SK-N-SH treated with all-trans-retinoic acid at 6 μM for 48 hours (cell line): ENCODE data around the gene GPR3.

Experiments
- ARNTL ChIP-seq: fragments of 450-650 bp; formaldehyde crosslinking; IDR thresholded peaks from 2 replicates; pipeline ENCODE4 v1.5.0; 2020; ENCODE audit warnings: low read depth, mild to moderate bottlenecking, moderate library complexity, borderline replicate concordance
- ISL1 ChIP-seq: fragments of 250-450 bp; sonication (Bioruptor Pico); IDR thresholded peaks from 2 replicates; pipeline ENCODE4 v2.1.2; 2022; ENCODE audit warnings: mild to moderate bottlenecking, moderate library complexity
- PATZ1 ChIP-seq: fragments of 250-450 bp; sonication (Bioruptor Pico); IDR thresholded peaks from 2 replicates; pipeline ENCODE4 v1.8.0; 2020; ENCODE audit warnings: mild to moderate bottlenecking, moderate library complexity, borderline replicate concordance

- no peak for TF ChIP-seq ISL1 (CRISPR knock-in tag)
- no peak for TF ChIP-seq PATZ1 (CRISPR knock-in tag)
- TF ChIP-seq ARNTL, result no peak
Measured at GRCh38 chr1:27409669-27410068, 17.2 kb downstream of the GPR3 start.
